ENCODE measurements around the gene KCNJ4.

KCNJ4 gene

DNA sequence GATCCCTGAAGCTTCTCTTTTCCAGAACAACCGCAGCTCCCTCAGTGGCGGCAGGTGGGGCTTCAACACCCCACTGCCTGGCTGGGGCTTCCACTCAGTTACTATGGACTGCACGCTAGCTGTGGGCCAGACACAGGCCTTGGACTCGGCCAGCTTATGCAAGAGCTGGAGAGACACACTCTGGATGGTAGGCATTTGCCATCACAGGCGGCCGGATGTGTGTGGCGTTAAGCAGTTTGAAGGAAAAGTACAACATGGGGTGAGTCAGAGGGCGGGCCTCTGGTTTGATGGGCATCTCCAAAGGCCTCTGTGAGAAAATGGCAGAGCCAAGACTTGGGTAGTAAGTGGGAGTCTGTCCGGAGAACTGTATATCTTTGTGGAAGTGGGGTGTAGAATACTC is 17.6 kb downstream of the KCNJ4 start (continued):
- TF ChIP-seq, protein P1, sequence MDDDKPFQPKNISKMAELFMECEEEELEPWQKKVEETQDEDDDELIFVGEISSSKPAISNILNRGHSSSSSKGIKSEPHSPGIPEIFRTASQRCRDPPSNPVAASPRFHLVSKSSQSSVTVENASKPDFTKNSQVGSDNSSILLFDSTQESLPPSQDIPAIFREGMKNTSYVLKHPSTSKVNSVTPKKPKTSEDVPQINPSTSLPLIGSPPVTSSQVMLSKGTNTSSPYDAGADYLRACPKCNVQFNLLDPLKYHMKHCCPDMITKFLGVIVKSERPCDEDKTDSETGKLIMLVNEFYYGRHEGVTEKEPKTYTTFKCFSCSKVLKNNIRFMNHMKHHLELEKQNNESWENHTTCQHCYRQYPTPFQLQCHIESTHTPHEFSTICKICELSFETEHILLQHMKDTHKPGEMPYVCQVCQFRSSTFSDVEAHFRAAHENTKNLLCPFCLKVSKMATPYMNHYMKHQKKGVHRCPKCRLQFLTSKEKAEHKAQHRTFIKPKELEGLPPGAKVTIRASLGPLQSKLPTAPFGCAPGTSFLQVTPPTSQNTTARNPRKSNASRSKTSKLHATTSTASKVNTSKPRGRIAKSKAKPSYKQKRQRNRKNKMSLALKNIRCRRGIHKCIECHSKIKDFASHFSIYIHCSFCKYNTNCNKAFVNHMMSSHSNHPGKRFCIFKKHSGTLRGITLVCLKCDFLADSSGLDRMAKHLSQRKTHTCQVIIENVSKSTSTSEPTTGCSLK (tag by site-specific recombination; IDR thresholded peaks at IDR 0.05), result no peak
- TF ChIP-seq ZFHX2 (tag by site-specific recombination; conservative IDR thresholded peaks at IDR 0.05) (no peak), ZBTB21 (tag by site-specific recombination; IDR thresholded peaks at IDR 0.05) (no peak), ZFP3 (tag by site-specific recombination; IDR thresholded peaks at IDR 0.05; ENCODE audit: low read depth) (no peak), ZNF596 (tag by site-specific recombination; IDR thresholded peaks at IDR 0.05) (no peak)
- TF ChIP-seq, protein P2, sequence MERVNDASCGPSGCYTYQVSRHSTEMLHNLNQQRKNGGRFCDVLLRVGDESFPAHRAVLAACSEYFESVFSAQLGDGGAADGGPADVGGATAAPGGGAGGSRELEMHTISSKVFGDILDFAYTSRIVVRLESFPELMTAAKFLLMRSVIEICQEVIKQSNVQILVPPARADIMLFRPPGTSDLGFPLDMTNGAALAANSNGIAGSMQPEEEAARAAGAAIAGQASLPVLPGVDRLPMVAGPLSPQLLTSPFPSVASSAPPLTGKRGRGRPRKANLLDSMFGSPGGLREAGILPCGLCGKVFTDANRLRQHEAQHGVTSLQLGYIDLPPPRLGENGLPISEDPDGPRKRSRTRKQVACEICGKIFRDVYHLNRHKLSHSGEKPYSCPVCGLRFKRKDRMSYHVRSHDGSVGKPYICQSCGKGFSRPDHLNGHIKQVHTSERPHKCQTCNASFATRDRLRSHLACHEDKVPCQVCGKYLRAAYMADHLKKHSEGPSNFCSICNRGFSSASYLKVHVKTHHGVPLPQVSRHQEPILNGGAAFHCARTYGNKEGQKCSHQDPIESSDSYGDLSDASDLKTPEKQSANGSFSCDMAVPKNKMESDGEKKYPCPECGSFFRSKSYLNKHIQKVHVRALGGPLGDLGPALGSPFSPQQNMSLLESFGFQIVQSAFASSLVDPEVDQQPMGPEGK (tag by site-specific recombination; IDR thresholded peaks at IDR 0.05), result no peak
- TF ChIP-seq, protein P3, sequence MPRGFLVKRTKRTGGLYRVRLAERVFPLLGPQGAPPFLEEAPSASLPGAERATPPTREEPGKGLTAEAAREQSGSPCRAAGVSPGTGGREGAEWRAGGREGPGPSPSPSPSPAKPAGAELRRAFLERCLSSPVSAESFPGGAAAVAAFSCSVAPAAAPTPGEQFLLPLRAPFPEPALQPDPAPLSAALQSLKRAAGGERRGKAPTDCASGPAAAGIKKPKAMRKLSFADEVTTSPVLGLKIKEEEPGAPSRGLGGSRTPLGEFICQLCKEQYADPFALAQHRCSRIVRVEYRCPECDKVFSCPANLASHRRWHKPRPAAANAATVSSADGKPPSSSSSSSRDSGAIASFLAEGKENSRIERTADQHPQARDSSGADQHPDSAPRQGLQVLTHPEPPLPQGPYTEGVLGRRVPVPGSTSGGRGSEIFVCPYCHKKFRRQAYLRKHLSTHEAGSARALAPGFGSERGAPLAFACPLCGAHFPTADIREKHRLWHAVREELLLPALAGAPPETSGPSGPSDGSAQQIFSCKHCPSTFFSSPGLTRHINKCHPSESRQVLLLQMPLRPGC (tag by site-specific recombination; IDR thresholded peaks at IDR 0.05), result no peak

DNA sequence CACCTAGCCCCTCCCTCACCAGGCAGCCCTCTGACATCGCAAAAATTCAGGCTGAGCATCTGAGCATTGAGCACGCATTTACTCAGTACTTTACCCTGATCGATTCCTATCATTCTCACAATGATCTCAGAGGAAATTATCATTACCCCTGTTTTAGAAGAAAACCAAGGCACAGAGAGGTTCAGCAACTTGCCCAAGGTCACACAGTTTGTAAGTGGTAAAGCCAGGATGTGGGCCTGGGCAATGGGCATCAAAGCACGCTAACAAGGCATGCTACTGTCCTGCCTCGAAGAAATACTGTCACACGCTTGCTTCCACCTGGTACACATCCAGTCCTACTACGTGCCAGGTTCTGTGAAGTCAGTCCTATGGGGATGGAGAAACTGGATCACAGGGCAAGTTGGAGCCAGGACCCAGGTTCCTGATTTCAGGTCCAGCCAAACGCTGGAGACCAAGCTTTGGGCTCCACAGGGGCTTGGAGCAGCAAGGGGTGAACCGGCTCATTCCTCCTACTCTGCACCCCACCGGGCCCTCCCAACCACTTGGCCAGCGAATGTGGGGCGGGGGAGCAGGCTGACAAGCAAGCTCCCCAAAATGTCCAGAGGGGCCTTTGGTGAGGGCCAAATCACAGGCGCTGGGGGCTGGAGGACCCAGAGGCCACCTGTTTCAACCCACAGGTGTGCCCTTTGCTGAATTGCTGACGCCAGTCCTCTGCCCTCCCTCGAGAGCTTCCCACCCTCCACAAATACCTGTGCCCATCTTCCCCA is 18.2 kb downstream of the KCNJ4 start:
- POLR2A ChIA-PET, result interaction anchor here (0.6 kb wide), 1 partner anchor 26 kb away, joined by 4 read pairs; no protein-coding TSS in a partner anchor
- H3K4me1 ChIP-seq (ENCODE audit: control insufficient read depth, insufficient read depth, low read length), result no peaks in the 10 kb centered on the region
- H3K9me3 ChIP-seq (ENCODE audit: control insufficient read depth, insufficient read depth, low read depth, low read length), result no peaks in the 10 kb centered on the region
- CTCF ChIA-PET, result interaction anchor here (0.6 kb wide), 3 partner anchors 12 to 1091 kb away, joined by 3 read pairs; no protein-coding TSS in a partner anchor
- H3K27ac ChIP-seq (ENCODE audit: extremely low read depth, low read depth, low read length), result no peak overlapping the region
- no peak overlapping the region for H3K4me3 ChIP-seq (ENCODE audit: low read depth, low read length)
- no peaks in the 10 kb centered on the region for H3K36me3 ChIP-seq (ENCODE audit: control insufficient read depth in 2 of 2, insufficient read depth in 1 of 2, low read length in 2 of 2)
- TF ChIP-seq ZNF768 (tag by site-specific recombination; IDR thresholded peaks at IDR 0.05), result peak; percentile 77; the same call in 1 of the 2 replicates
- TF ChIP-seq, protein P4, sequence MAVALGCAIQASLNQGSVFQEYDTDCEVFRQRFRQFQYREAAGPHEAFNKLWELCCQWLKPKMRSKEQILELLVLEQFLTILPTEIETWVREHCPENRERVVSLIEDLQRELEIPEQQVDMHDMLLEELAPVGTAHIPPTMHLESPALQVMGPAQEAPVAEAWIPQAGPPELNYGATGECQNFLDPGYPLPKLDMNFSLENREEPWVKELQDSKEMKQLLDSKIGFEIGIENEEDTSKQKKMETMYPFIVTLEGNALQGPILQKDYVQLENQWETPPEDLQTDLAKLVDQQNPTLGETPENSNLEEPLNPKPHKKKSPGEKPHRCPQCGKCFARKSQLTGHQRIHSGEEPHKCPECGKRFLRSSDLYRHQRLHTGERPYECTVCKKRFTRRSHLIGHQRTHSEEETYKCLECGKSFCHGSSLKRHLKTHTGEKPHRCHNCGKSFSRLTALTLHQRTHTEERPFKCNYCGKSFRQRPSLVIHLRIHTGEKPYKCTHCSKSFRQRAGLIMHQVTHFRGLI (tag by site-specific recombination; IDR thresholded peaks at IDR 0.05), result no peak
- 0 out of 2 replicates have a peak, but pooled peaks have one; percentile 23 for TF ChIP-seq SCRT1 (tag by site-specific recombination; IDR thresholded peaks at IDR 0.05; ENCODE audit: borderline replicate concordance)

DNA sequence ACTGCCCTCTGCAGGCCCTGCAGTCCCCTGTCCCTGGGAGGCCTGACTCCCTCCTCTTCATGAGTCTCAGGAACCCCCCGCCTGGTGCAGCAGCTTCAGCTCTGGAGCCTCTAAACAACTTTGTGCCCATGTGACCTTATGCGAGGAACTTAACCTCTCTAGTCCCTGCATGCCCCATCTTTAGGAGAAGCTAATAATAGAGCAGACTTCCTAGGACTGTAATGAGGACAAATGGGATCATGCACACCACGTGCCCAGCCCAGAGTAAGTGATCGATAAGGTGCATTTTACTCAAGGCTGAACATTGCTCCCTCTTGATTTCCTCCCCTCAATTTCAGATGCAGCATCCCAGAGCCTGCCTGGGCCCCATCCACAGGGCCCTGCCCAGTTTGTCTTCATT is 19.0 kb downstream of the KCNJ4 start:
- ChIA-PET CTCF (interaction anchor here (0.6 kb wide), 1 partner anchor 185 kb away, joined by 3 read pairs; no protein-coding TSS in a partner anchor), POLR2A (no interaction called here)
- no peak for TF ChIP-seq ZNF670 (tag by site-specific recombination; IDR thresholded peaks at IDR 0.05; ENCODE audit: low read depth)
- TF ChIP-seq GLIS1 (tag by site-specific recombination; IDR thresholded peaks at IDR 0.05), result peak; percentile 34; the same call in 1 of the 2 replicates
- TF ChIP-seq ZNF792 (tag by site-specific recombination; IDR thresholded peaks at IDR 0.05), result no peak
- TF ChIP-seq ZNF707 (tag by site-specific recombination; IDR thresholded peaks at IDR 0.05), result no peak
- TF ChIP-seq ZNF324 (tag by site-specific recombination; IDR thresholded peaks at IDR 0.05), result no peak
- H3K9me3 ChIP-seq (ENCODE audit: control insufficient read depth, insufficient read depth, low read depth, low read length), result no peaks in the 10 kb centered on the region
- no peaks in the 10 kb centered on the region for H3K4me1 ChIP-seq (ENCODE audit: control insufficient read depth, insufficient read depth, low read length)
- no peak overlapping the region for H3K27ac ChIP-seq (ENCODE audit: extremely low read depth, low read depth, low read length)
- no peaks in the 10 kb centered on the region for H3K36me3 ChIP-seq (ENCODE audit: control insufficient read depth in 2 of 2, insufficient read depth in 1 of 2, low read length in 2 of 2)
- no peak overlapping the region for H3K4me3 ChIP-seq (ENCODE audit: low read depth, low read length)
